ENCODE data around the gene TIGAR.

Gene TIGAR

DNA sequence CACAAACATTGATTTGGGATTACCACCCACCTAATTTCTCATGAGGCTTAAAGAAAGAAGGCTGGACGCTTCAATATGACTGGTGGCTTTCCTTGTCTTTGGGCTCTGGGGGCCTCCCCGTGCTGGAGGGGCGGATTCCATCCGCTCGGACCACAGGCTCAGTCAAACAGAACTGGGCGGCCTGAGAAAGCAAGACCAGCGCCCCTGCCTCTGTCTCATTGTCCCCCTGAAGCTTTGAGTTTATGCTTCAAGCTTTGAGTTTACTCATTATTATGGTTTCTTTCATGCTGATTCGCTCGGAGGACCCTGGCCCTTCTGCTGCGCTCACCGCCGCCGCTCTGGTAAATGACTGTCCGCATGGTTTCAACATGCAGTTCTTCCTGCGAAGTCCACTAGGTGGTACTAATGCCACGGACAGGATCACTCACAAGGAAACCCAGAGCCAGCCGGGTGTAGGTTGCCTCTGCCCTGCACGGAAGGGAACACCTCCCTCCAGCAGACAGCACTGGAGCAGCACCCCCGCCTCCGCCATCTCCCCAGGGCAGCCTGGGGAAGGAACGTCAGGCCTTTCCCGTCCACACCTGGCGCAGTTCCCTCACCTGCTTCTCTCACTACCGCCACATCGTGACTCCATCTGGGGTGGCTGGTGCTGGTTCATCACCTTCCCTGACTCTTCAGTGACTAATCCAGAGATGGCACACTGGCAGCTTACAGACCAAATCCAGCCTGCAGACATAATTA, 13.2 kb upstream of the TIGAR start:
- DNase-seq, result peak; percentile 87

DNA sequence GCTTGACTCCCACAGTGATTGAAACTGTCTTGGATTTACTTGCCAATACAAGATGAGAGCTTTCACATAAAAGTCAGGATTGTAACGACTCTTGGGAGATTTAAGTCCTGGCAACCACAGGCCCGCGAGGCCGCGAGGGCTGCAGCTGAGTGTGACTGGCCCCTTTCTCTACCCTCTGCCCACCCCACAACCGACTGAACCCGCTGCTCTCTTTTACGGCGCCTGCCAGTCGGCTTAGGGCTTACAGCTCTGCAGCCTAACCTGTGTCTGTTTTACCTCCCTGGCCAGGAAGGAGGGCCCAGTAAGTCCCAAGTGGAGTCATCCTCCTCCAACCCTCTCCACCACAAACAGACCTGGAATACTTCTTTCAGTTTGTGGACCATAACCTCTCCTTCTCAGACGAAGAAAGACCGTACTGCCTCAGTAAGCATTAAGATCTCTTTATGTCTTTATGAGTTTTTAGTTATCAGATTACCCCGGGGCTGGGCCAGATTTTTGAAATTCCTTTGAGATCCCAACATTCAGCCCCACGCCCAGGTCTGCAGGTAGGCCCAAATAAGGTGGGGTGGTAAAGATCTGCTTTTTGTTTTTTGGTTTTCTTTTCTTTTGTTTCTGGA, 12.6 kb upstream of the TIGAR start:
- no peak for DNase-seq

- DNase-seq, result no peak
Measured at GRCh38 chr12:4311776-4312175, 9.2 kb upstream of the TIGAR start.

GRCh38 chr12:4312251-4312650, 8.8 kb upstream of the TIGAR start:
- DNase-seq, result no peak

- DNase-seq, result peak; percentile 31
Measured at GRCh38 chr12:4320497-4320852, 538 bp upstream of the TIGAR start.

DNA sequence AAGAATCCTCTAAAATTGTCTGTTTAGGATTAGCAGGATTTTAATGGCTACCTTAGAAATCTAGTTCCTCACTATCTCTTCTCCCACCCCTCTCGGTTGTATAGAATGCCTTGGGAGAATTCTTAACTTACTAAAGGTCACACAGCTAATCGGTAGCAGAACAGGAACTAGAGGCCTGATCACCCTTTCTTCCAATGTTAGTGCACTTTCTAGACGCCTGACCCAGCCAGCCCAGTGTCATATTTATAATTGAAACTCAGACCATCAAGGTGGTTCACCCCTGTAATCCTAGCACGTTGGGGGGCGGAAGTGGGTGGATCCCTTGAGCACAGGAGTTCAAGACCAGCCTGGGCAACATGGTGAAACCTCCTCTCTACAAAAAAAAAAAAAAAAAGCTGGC, 1.7 kb downstream of the TIGAR start:
- no peak for DNase-seq

DNA sequence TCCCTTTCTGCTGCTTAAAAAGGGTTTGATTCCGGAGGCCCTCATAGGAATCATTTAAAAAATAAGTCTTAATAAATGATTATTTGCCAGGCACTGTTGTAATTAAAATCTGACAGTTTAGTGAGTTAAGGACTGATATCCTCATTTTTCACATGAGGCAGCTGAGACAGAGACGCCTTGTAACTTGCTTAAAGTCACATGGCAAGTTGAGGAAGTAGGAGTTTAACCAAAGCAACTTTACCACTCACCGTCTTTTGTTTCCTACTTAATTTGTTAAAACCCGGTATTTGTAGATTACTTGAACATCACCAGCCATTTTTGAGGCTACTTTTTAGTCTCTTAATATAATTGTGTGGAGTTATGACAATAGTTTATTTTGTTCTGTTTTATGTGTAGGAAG, 2.4 kb downstream of the TIGAR start:
- DNase-seq, result no peak

- no peak for DNase-seq
Measured at GRCh38 chr12:4324366-4324765, 3.4 kb downstream of the TIGAR start.

GRCh38 chr12:4325966-4326365, 5.0 kb downstream of the TIGAR start:
- DNase-seq, result no peak

- no peak for DNase-seq
Measured at GRCh38 chr12:4327293-4327692, 6.3 kb downstream of the TIGAR start.

DNA sequence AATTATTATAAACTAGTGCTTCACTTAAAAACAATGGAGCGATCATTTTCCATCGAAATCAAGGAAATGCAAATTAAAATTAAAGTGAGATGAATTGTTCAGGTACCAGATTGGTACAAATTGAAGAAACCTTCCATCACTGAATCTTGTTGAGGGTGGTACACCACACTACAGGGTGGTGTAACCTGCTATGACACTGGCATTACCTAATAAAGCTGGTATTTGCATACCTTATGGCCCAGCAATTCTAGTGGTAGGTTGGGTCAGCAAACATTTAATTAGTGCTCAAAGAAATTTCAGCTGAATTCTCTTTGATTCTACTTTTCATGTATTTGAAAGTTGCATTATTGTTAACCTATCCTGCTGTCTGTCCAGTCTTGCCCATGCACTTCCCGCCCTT, 9.2 kb downstream of the TIGAR start:
- DNase-seq, result no peak

DNA sequence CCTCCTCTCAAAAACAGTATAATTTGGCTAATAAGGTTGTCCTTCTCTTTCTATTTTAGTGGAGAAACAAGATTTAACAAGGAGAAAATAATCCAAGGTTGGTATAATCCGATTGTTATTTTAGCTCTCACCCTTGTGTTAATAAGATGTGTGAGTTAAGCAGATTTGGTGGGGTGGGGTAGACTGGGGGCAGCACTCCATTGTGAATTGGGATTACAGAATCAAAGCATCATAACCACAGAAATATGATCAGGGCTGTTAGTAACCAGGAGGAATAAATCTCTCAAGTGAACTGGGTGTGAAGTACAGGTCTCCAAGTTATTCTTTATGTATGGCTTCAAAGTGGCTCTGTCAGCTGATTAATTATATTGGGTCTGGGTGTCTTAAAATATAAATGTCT, 10.2 kb downstream of the TIGAR start:
- DNase-seq, result no peak

DNA sequence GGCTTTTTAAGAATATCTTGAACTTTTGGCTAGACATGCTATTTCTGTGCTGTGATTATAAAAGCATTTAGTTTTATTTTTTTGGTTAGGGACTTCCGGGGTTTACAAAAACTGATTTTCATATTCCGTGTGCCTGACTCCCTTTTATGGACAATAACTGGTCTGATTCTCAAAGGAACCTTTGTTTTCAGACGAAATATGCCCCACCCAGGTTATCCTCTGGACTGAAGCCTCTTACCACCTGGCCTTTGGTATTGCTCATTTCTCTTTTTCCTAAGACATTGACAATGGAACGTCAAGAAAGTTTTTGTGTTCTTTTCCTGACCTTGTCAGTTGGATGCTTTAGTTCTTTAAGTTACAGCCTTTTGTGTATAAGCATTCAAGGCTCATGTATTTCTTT, 10.8 kb downstream of the TIGAR start:
- no peak for DNase-seq

GRCh38 chr12:4346931-4347330, 25.9 kb downstream of the TIGAR start:
- no peak for DNase-seq

DNA sequence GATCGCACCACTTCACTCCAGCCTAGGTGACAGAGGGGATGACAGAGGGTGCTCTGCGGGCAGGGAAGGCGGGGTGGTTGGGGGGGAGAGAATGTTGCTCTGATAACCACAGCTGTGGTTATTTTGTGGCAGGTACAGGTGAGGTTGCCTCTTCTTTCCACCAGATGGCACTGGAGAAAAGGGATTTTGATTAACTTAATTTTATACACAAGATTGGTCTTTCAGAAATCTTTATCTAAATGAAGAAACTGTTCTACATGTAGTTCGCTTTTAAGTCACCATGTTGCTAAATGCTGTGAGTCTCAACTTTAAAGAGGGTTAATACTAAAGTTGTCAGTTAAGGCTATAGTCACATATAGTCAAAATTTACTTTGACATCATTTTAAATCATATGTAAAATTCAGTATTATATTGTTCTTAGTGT, 32.8 kb downstream of the TIGAR start:
- DNase-seq, result no peak

DNA sequence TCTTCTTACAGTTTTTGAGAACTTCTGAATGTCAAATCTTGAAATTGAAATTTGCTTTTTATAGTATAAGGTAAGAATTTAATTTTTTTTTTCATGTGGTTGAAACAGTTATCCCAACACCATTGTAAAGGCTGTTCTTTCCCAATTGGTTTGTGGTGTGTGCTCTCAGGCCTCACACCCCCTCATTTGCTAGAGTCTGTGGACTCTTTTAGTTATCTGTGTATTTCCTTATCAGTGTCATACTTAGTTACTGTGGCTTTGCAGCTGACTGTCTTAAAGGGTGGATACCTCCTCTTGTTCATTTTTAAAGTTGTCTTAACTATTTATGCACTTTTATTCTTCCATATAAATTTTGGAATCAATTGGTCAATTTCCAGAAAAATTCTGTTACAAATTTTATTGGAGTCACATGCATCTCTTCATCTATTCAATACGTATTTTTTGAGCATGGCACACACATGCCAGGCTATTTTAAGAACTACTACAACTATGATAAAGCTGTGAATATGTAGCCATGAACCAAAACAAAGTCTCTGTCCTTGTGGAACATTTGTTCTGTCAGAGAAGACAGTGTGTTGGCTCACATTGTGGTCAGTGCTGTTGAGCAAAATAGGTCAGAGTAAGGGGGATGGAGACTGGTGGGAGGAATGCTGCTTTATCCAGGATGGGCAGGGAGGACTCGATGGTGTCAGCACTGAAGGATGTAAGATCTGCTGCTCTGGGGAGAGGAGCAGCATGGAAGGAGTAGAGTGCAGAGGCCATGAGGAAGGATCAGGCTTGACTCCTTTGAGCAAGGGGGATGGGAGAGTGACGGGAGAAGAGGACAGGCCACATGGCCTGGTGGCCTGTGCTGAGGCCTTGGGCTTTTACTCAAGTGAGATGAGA, 34.4 kb downstream of the TIGAR start:
- no peak for DNase-seq

- DNase-seq, result no peak
Measured at GRCh38 chr12:4356041-4356327, 35.0 kb downstream of the TIGAR start.

- no peak for DNase-seq
Measured at GRCh38 chr12:4366090-4366489, 45.1 kb downstream of the TIGAR start.

- no peak for DNase-seq
Measured at GRCh38 chr12:4369548-4369947, 48.5 kb downstream of the TIGAR start.

DNA sequence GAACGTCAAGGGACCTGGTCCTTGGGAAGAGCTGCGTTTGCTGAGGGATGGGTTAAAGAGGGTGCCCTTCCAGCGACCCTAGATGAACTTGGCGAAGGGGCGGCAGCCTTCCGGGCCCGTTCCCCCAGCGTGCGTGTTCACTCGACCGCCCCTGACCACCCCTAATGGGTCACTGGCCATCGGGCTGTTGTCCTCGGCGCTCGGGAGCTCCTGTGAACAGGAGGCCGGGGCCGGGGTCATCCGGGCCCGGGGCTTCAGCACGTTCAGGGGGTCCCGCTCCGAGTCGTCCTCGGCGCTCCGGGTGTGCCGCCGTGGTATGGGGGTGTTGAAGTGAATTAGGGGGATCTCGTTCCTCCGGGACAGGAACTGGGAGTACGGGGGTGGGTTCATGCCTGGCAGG, 49.3 kb downstream of the TIGAR start:
- no peak for DNase-seq

- no peak for DNase-seq
Measured at GRCh38 chr12:4372653-4373052, 51.6 kb downstream of the TIGAR start.

DNA sequence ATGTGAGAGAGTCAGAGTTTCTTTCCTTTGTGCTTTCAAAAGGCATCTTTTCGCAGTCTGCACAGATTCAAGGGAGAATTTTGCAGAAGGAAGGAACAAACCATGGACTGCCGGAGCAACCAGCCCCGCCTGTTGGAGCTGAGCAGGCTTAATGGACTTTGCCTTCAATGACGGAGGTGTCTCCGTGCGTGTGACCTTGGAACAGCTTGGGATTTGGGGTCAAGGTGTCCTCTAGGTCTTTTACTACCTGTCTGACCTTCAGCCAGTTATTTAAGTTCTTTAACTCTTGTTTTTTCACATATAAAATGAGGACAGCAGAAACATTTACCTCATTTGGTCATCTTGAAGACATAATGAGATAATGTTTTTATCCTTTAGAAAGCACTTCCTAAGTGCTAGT, 54.4 kb downstream of the TIGAR start:
- no peak for DNase-seq

DNA sequence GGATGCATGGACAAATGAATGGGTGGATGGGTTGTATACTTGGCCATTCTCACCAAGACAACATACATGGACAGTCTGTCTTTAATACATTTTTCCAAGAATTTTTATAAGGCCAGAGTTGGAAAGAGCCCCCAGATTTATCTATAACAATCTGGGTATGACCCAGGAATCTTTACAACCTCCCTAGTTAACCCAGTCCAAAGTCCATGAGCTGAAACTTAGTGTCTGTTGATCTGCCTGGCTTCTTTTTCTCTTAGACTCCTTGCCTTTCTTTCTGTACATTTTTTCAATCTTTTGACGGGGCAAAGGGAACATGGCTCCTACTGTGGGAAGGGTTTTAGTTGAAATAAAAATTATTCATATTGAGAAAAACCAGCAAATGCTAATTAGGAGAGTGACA, 57.8 kb downstream of the TIGAR start:
- DNase-seq, result no peak

GRCh38 chr12:4379405-4379804, 58.4 kb downstream of the TIGAR start, which contains the start of gene FGF23:
FGF23 (minus strand) TSS chr12:4379712; CDS start chr12:4379582, 130 bp downstream.
- no peak for DNase-seq

Measured in DMS153 (cell line).